ENCODE data around the gene CIT.

GRCh38 chr12:119781804-119782203, 95.3 kb downstream of the CIT start:
- TF ChIP-seq CTCF (IDR thresholded peaks at IDR 0.05): no peak
- no peak for TF ChIP-seq POLR2A (IDR thresholded peaks at IDR 0.05)

Data from body of pancreas (tissue), 4 donors.